ENCODE measurements around the gene RAB31. TPM values are rescaled to one million over a fixed set of nuclear protein-coding genes. Genes with fewer than 3 reads are reported as not detected.
A peak's percentile ranks its signal among the peaks of the same experiment; 100 is the strongest.

The RAB31 gene
- total and polyA plus RNA-seq, 2 of the 13 experiments (the other 11 are each of a cell fraction or from before 2014, with no cell fraction given): 1.1 to 1.7 TPM

GRCh38 chr18:9855681-9856080 is 147.6 kb downstream of the RAB31 start:
- Histone ChIP-seq H3K9me3 (ENCODE audit: low read length) (peaks cover 8% of the 10 kb centered on the region), H3K27me3 (ENCODE audit: control insufficient read depth in 1 of 2, insufficient read depth in 2 of 2, low read length in 2 of 2) (no peaks in the 10 kb centered on the region), H3K4me3 (replicated peaks in 1 of 3; ENCODE audit: insufficient read depth in 1 of 3, low read depth in 2 of 3, low read length in 3 of 3) (peak overlapping the region in 1 of 3 experiments; percentile 4; a peak in 1 of 6 replicates), H3K36me3 (replicated peaks in 1 of 2; ENCODE audit: control insufficient read depth in 1 of 2, insufficient read depth in 2 of 2, low read length in 2 of 2) (no peaks in the 10 kb centered on the region), H2AFZ (ENCODE audit: low read length) (no peak overlapping the region), H3K4me2 (ENCODE audit: low read depth, low read length) (peak overlapping the region; percentile 47), H3K27ac (ENCODE audit: extremely low read length, insufficient read depth, low read length) (peak overlapping the region; percentile 69), H3K4me1 (ENCODE audit: insufficient read depth, low read length) (peaks cover 33% of the 10 kb centered on the region), H3K79me2 (ENCODE audit: insufficient read depth, low read length) (no peaks in the 10 kb centered on the region), H3K9ac (ENCODE audit: insufficient read depth, low read depth, low read length) (no peak overlapping the region), H4K20me1 (ENCODE audit: insufficient read depth, low read length) (no peaks in the 10 kb centered on the region)
- no TSS peak for BruUV-seq (replicated peaks)
- POLR2A ChIA-PET: no interaction called here
- DNase-seq (ENCODE audit: low spot score) (no peak), ATAC-seq (peak; percentile 78), FAIRE-seq (no peak)
- 58% methylated on average over 9 of the region's 9 CpGs for WGBS (ENCODE audit: low lambda C conversion rate)
- CTCF ChIA-PET (ENCODE audit: low intra/inter-chr PET ratio, low total read pairs): no interaction called here
- intact Hi-C loops (cut with micrococcal nuclease; ENCODE audit: unreplicated experiment): no loop called here
- in situ Hi-C loops (cut with HindIII; ENCODE audit: extremely low pct_ligation_motif_present, low pct_unique_long_range_greater_than_20kb): no loop called here
- TF ChIP-seq, protein P1, sequence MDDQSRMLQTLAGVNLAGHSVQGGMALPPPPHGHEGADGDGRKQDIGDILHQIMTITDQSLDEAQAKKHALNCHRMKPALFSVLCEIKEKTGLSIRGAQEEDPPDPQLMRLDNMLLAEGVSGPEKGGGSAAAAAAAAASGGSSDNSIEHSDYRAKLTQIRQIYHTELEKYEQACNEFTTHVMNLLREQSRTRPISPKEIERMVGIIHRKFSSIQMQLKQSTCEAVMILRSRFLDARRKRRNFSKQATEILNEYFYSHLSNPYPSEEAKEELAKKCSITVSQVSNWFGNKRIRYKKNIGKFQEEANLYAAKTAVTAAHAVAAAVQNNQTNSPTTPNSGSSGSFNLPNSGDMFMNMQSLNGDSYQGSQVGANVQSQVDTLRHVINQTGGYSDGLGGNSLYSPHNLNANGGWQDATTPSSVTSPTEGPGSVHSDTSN (CRISPR knock-in tag; IDR thresholded peaks at IDR 0.05; ENCODE audit: borderline replicate concordance): no peak
- no peak for TF ChIP-seq RXRB (CRISPR knock-in tag; IDR thresholded peaks at IDR 0.05; ENCODE audit: borderline replicate concordance)
- no peak for TF ChIP-seq LCORL (IDR thresholded peaks at IDR 0.05)
- TF ChIP-seq LCORL (CRISPR knock-in tag; IDR thresholded peaks at IDR 0.05): no peak
- TF ChIP-seq ZBTB4 (CRISPR knock-in tag; IDR thresholded peaks at IDR 0.05; ENCODE audit: borderline replicate concordance): 0 out of 2 replicates have a peak, but pooled peaks have one; percentile 44
- TF ChIP-seq BORCS8-MEF2B (CRISPR knock-in tag; IDR thresholded peaks at IDR 0.05): 0 out of 2 replicates have a peak, but pooled peaks have one; percentile 34
- TF ChIP-seq, protein P2, sequence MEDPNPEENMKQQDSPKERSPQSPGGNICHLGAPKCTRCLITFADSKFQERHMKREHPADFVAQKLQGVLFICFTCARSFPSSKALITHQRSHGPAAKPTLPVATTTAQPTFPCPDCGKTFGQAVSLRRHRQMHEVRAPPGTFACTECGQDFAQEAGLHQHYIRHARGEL (CRISPR knock-in tag; IDR thresholded peaks at IDR 0.05): no peak
- TF ChIP-seq, protein P3, sequence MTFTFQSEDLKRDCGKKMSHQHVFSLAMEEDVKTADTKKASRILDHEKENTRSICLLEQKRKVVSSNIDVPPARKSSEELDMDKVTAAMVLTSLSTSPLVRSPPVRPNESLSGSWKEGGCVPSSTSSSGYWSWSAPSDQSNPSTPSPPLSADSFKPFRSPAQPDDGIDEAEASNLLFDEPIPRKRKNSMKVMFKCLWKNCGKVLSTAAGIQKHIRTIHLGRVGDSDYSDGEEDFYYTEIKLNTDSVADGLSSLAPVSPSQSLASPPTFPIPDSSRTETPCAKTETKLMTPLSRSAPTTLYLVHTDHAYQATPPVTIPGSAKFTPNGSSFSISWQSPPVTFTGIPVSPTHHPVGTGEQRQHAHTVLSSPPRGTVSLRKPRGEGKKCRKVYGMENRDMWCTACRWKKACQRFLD (CRISPR knock-in tag; IDR thresholded peaks at IDR 0.05; ENCODE audit: borderline replicate concordance): no peak
- 0 out of 2 replicates have a peak, but pooled peaks have one; percentile 32 for TF ChIP-seq PHF21A (CRISPR knock-in tag; IDR thresholded peaks at IDR 0.05)
- 0 out of 2 replicates have a peak, but pooled peaks have one; percentile 24 for TF ChIP-seq ZMAT3 (CRISPR knock-in tag; conservative IDR thresholded peaks at IDR 0.05)
- TF ChIP-seq ZFAT (CRISPR knock-in tag; conservative IDR thresholded peaks at IDR 0.05): no peak
- TF ChIP-seq TAF1 (CRISPR knock-in tag; IDR thresholded peaks at IDR 0.05): 0 out of 2 replicates have a peak, but pooled peaks have one; percentile 11
- TF ChIP-seq HDAC1 (CRISPR knock-in tag; IDR thresholded peaks at IDR 0.05): 0 out of 2 replicates have a peak, but pooled peaks have one; percentile 0
- TF ChIP-seq ATAD3A (CRISPR knock-in tag; IDR thresholded peaks at IDR 0.05): no peak
- no peak for TF ChIP-seq CSRNP1 (CRISPR knock-in tag; IDR thresholded peaks at IDR 0.05)
